IMR-90 (cell line): ENCODE measurements around the gene DOCK1. TPM values are rescaled to one million over a fixed set of nuclear protein-coding genes. Genes with fewer than 3 reads are reported as not detected.

Source experiments
- ATAC-seq: fragments of 200-7000 bp; cut with Tn5 transposase; 2 replicates; pipeline ENCODE4 v1.9.1; 2020; ENCODE audit warnings: low read depth, mild to moderate bottlenecking, moderate library complexity
- BruUV-seq: library from RNA; stranded (reverse); fragments of 400-500 nt; replicated peaks from 2 replicates; lab custom pipeline; 2021; lab: Mats Ljungman, UMichigan
- CTCF ChIA-PET: fragments of 300-600 bp; formaldehyde crosslinking; extraction: SDS; loops from one replicate; lab custom pipeline; 2021; ENCODE audit warnings: antibody characterized with exemption; lab: Yijun Ruan, JAX
- POLR2A ChIA-PET: fragments of 300-600 bp; sonication (Branson Sonifier 250); formaldehyde crosslinking; loops from one replicate; lab custom pipeline; 2022; ENCODE audit warnings: antibody characterized with exemption; ENCODE audit not compliant: unreplicated experiment; lab: Charles Lee
- DNase-seq: peaks from one replicate; pipeline ENCODE4 v3.0.0; 2013
- H2AFZ ChIP-seq: replicated peaks from 2 replicates; pipeline ENCODE3; 2013; ENCODE audit warnings: low read length, mild to moderate bottlenecking; ENCODE audit not compliant: poor library complexity
- H2AK5ac ChIP-seq: 2 replicates; pipeline ENCODE4 v1.6.1; 2013; ENCODE audit warnings: low read depth, low read length, inconsistent platforms
- H2AK9ac ChIP-seq: replicated peaks from 2 replicates; pipeline ENCODE3; 2013; ENCODE audit warnings: mild to moderate bottlenecking, low read depth, low read length, moderate library complexity; ENCODE audit not compliant: poor library complexity
- H2BK120ac ChIP-seq: 2 replicates; pipeline ENCODE4 v1.6.1; 2013; ENCODE audit warnings: low read depth, low read length, inconsistent platforms
- H2BK15ac ChIP-seq: 3 replicates; pipeline ENCODE4 v1.6.1; 2013; ENCODE audit warnings: low read depth, low read length, inconsistent platforms
- H2BK20ac ChIP-seq: 2 replicates; pipeline ENCODE4 v1.6.1; 2013; ENCODE audit warnings: low read depth, mild to moderate bottlenecking, inconsistent platforms, low read length, moderate library complexity
- H2BK5ac ChIP-seq: 2 replicates; pipeline ENCODE4 v1.6.1; 2013; ENCODE audit warnings: mild to moderate bottlenecking, low read depth, low read length, inconsistent platforms; ENCODE audit not compliant: poor library complexity, severe bottlenecking
- H3K14ac ChIP-seq: replicated peaks from 2 replicates; pipeline ENCODE4 v1.6.1; 2013; ENCODE audit warnings: low read depth, low read length, inconsistent platforms
- H3K18ac ChIP-seq: 2 replicates; pipeline ENCODE4 v1.6.1; 2013; ENCODE audit warnings: low read depth, low read length, control low read depth
- H3K23ac ChIP-seq: 2 replicates; pipeline ENCODE4 v1.6.1; 2013; ENCODE audit warnings: low read depth, low read length, inconsistent platforms
- H3K27ac ChIP-seq: 2 replicates; pipeline ENCODE4 v1.5.1; 2013; ENCODE audit warnings: mild to moderate bottlenecking, control low read depth, low read length; ENCODE audit not compliant: insufficient read depth
- H3K27me3 ChIP-seq: 2 replicates; pipeline ENCODE4 v1.6.1; 2013; ENCODE audit warnings: low read length; ENCODE audit not compliant: control insufficient read depth, insufficient read depth
- H3K36me3 ChIP-seq: 2 replicates; pipeline ENCODE4 v1.6.1; 2013; ENCODE audit warnings: low read length, mixed read lengths; ENCODE audit not compliant: control insufficient read depth, insufficient read depth
- H3K4ac ChIP-seq: 2 replicates; pipeline ENCODE4 v1.6.1; 2013; ENCODE audit warnings: low read depth, low read length, inconsistent platforms
- H3K4me1 ChIP-seq: 2 replicates; pipeline ENCODE4 v1.6.1; 2013; ENCODE audit warnings: low read length, mixed read lengths; ENCODE audit not compliant: control insufficient read depth, insufficient read depth
- H3K4me2 ChIP-seq: 2 replicates; pipeline ENCODE4 v1.6.1; 2013; ENCODE audit warnings: low read depth, mild to moderate bottlenecking, control low read depth, low read length, moderate library complexity
- H3K4me3 ChIP-seq: 2 replicates; pipeline ENCODE4 v1.5.1; 2013; ENCODE audit warnings: low read depth, mild to moderate bottlenecking, control low read depth, low read length, moderate library complexity; ENCODE audit not compliant: insufficient read depth
- H3K56ac ChIP-seq: 2 replicates; pipeline ENCODE4 v1.6.1; 2013; ENCODE audit warnings: low read length, inconsistent platforms; ENCODE audit not compliant: insufficient read depth; ENCODE audit errors: extremely low read depth
- H3K79me1 ChIP-seq, 2 experiments: 2 replicates each; pipeline ENCODE4 v1.6.1; 2013; ENCODE audit warnings: low read length in 2 of 2, inconsistent platforms in 1 of 2, low read depth in 1 of 2
- H3K9ac ChIP-seq: 2 replicates; pipeline ENCODE4 v1.6.1; 2013; ENCODE audit warnings: low read depth, low read length, control low read depth
- H3K9me1 ChIP-seq: 2 replicates; pipeline ENCODE4 v1.6.1; 2013; ENCODE audit warnings: low read length, inconsistent platforms; ENCODE audit not compliant: insufficient read depth
- H3K9me3 ChIP-seq: 2 replicates; pipeline ENCODE4 v1.6.1; 2013; ENCODE audit warnings: low read length; ENCODE audit not compliant: control insufficient read depth, insufficient read depth
- H4K20me1 ChIP-seq: 2 replicates; pipeline ENCODE4 v1.6.1; 2013; ENCODE audit warnings: low read length, inconsistent platforms; ENCODE audit not compliant: insufficient read depth
- H4K5ac ChIP-seq: 2 replicates; pipeline ENCODE4 v1.6.1; 2013; ENCODE audit warnings: mild to moderate bottlenecking, low read depth, low read length, control low read depth
- H4K8ac ChIP-seq, 2 experiments: 2 replicates each; pipeline ENCODE4 v1.6.1; 2013; ENCODE audit warnings: low read depth in 2 of 2, low read length in 2 of 2, control low read depth in 1 of 2, inconsistent platforms in 1 of 2
- H4K91ac ChIP-seq: 2 replicates; pipeline ENCODE4 v1.6.1; 2013; ENCODE audit warnings: low read depth, low read length, inconsistent platforms; ENCODE audit not compliant: insufficient read depth
- BHLHE40 ChIP-seq: fragments of 150-350 bp; IDR thresholded peaks from 2 replicates; pipeline ENCODE4 v1.6.1; 2016; ENCODE audit warnings: mild to moderate bottlenecking, low read depth, low read length
- CEBPB ChIP-seq: IDR thresholded peaks from 2 replicates; pipeline ENCODE4 v1.6.1; 2012; ENCODE audit warnings: low read depth, low read length, improper control_type of control experiment
- MAFK ChIP-seq: IDR thresholded peaks from 2 replicates; pipeline ENCODE4 v1.6.1; 2012; ENCODE audit warnings: low read depth, low read length, improper control_type of control experiment
- POLR2A ChIP-seq: IDR thresholded peaks from 2 replicates; pipeline ENCODE4 v1.6.1; 2012; ENCODE audit warnings: mild to moderate bottlenecking, low read depth, low read length
- RCOR1 ChIP-seq: IDR thresholded peaks from 2 replicates; pipeline ENCODE4 v1.6.1; 2012; ENCODE audit warnings: mild to moderate bottlenecking, low read length, improper control_type of control experiment; ENCODE audit not compliant: insufficient replicate concordance
- WGBS, 2 experiments: methylation state at CpG; one replicate each; pipeline versions ENCODE4 v1.1.5 to v1.1.7; 2013; ENCODE audit warnings: missing lambda C conversion rate in 2 of 2; ENCODE audit not compliant: insufficient read length in 1 of 2; ENCODE audit errors: extremely low coverage in 2 of 2; 5-methylcytosine and 5-hydroxymethylcytosine counted together
- dilution Hi-C: fragments of 300-500 bp; cut with HindIII; formaldehyde crosslinking; loops from one replicate; pipeline ENCODE4 v1.14.3; 2018; ENCODE audit warnings: low sequenced_read_pairs; ENCODE audit not compliant: unreplicated experiment
- in situ Hi-C: fragments of 300-500 bp; cut with MboI; formaldehyde crosslinking; loops from 3 replicates; pipeline ENCODE4 v1.14.3; 2019; ENCODE audit warnings: low sequenced_read_pairs, inconsistent platforms, mixed read lengths
- intact Hi-C: fragments of 100-400 bp; cut with micrococcal nuclease; formaldehyde crosslinking; loops from 2 replicates; pipeline ENCODE4 v1.10.0; 2022
- polyA plus RNA-seq, 3 experiments: library from polyadenylated mRNA; depleted of rRNA; stranded (reverse); fragments of >200 nt; gene quantifications; 2 replicates each; pipeline ENCODE4 v1.2.3, GENCODE V29; 2012; ENCODE audit warnings: low replicate concordance in 1 of 3
- total RNA-seq: library from RNA; depleted of rRNA; stranded (reverse); fragments of >200 nt; gene quantifications from 2 replicates; pipeline ENCODE4 v1.2.3, GENCODE V29; 2012

Gene DOCK1
- total and polyA plus RNA-seq, 2 of the 4 experiments (the other 2 are of a cell fraction): 28.2 to 71.0 TPM

GRCh38 chr10:127242914-127243313 lies 337.7 kb downstream of the DOCK1 start:
- Histone ChIP-seq H2AK9ac (no peak overlapping the region), H3K9me3 (no peaks in the 10 kb centered on the region), H2AK5ac (no peak overlapping the region), H2BK5ac (no peak overlapping the region), H3K4me1 (peaks cover 3% of the 10 kb centered on the region; the same call in 1 of the 2 replicates), H3K4me2 (no peak overlapping the region), H4K8ac (no peak overlapping the region), H3K9me1 (peaks cover 8% of the 10 kb centered on the region; the same call in 1 of the 2 replicates), H3K56ac (no peak overlapping the region), H2BK15ac (no peak overlapping the region), H3K4ac (no peak overlapping the region), H2AFZ (no peak overlapping the region), H3K18ac (no peak overlapping the region), H3K36me3 (no peaks in the 10 kb centered on the region; the same call in 1 of the 2 replicates), H2BK120ac (no peak overlapping the region), H2BK20ac (no peak overlapping the region), H3K79me1 (peaks cover 8 to 10% of the 10 kb centered on the region in 2 experiments; a peak in 3 of 4 replicates), H3K9ac (no peak overlapping the region), H4K91ac (no peak overlapping the region), H3K27me3 (no peaks in the 10 kb centered on the region), H3K23ac (no peak overlapping the region), H3K14ac (no peak overlapping the region), H4K20me1 (peaks cover 4% of the 10 kb centered on the region; the same call in 1 of the 2 replicates), H3K4me3 (no peak overlapping the region), H4K5ac (no peak overlapping the region), H3K27ac (no peak overlapping the region)
- WGBS, 2 experiments: no CpG with 5 or more reads among the region's 3 CpGs
- BruUV-seq: no TSS peak
- no peak for DNase-seq
- intact Hi-C loops (loop anchor here (1.0 kb wide), 1 partner anchor 334 kb away; no protein-coding TSS in a partner anchor), in situ Hi-C loops (no loop called here), dilution Hi-C loops (no loop called here)
- POLR2A ChIA-PET: no interaction called here
- CTCF ChIA-PET: interaction anchor here (2.1 kb wide), 1 partner anchor 11 kb away, joined by 10 read pairs; no protein-coding TSS in a partner anchor
- no peak for ATAC-seq
- TF ChIP-seq MAFK (no peak), BHLHE40 (no peak), POLR2A (no peak), CEBPB (no peak), RCOR1 (no peak)
